ENCODE measurements around the gene BCHE.

DNA sequence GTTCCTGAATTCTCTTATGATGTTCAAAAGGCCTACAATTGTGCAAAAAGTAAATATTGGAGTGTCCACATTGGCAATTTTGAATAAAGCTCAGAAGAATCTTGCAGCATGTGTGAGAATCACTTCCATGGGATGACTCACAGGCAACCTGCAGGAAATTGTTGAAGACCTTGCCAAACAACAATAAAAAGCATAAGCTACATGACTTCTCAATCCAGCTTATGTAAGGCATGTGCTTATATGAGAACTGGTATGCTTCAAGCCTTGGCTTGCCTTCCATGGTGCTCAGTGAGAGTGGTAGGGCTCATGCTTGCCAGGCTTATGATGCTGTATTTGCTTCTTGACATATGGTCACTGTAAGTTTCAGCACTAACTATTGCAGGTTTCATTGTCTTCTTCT is 18.4 kb upstream of the BCHE start:
- TF ChIP-seq, protein P1, sequence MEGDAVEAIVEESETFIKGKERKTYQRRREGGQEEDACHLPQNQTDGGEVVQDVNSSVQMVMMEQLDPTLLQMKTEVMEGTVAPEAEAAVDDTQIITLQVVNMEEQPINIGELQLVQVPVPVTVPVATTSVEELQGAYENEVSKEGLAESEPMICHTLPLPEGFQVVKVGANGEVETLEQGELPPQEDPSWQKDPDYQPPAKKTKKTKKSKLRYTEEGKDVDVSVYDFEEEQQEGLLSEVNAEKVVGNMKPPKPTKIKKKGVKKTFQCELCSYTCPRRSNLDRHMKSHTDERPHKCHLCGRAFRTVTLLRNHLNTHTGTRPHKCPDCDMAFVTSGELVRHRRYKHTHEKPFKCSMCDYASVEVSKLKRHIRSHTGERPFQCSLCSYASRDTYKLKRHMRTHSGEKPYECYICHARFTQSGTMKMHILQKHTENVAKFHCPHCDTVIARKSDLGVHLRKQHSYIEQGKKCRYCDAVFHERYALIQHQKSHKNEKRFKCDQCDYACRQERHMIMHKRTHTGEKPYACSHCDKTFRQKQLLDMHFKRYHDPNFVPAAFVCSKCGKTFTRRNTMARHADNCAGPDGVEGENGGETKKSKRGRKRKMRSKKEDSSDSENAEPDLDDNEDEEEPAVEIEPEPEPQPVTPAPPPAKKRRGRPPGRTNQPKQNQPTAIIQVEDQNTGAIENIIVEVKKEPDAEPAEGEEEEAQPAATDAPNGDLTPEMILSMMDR (IDR thresholded peaks at IDR 0.05): no peak
- TF ChIP-seq POLR2A (IDR thresholded peaks at IDR 0.05): no peak

Measured in thyroid gland (tissue), 4 donors.